ENCODE data around the gene FAM151A.

Gene FAM151A

GRCh38 chr1:54597455-54598030 is 25.8 kb downstream of the FAM151A start:
- TF ChIP-seq CTCF (IDR thresholded peaks at IDR 0.05) = no peak

- TF ChIP-seq CTCF (IDR thresholded peaks at IDR 0.05) = no peak
Measured at GRCh38 chr1:54596756-54597155, 26.6 kb downstream of the FAM151A start.

GRCh38 chr1:54595956-54596498 is 27.3 kb downstream of the FAM151A start:
- no peak for TF ChIP-seq CTCF (IDR thresholded peaks at IDR 0.05)

GRCh38 chr1:54594463-54594862 is 28.9 kb downstream of the FAM151A start:
- TF ChIP-seq CTCF (IDR thresholded peaks at IDR 0.05) = no peak

- no peak for TF ChIP-seq CTCF (IDR thresholded peaks at IDR 0.05)
Measured at GRCh38 chr1:54593571-54594160, 29.7 kb downstream of the FAM151A start.

- TF ChIP-seq CTCF (IDR thresholded peaks at IDR 0.05) = no peak
Measured at GRCh38 chr1:54591127-54591756, 32.1 kb downstream of the FAM151A start.

GRCh38 chr1:54588377-54588776 is 34.9 kb downstream of the FAM151A start:
- no peak for TF ChIP-seq CTCF (IDR thresholded peaks at IDR 0.05)

All from LNCAP (cell line).